MM.1S (cell line): ENCODE results near the gene CLDN19.

Source experiments
- DNase-seq: peaks from one replicate; pipeline ENCODE4 v3.0.0-alpha.2; 2015
- H2AFZ ChIP-seq: fragments of 300-600 bp; sonication (generic); 2 replicates; pipeline ENCODE4 v1.6.0; 2016; ENCODE audit warnings: antibody characterized with exemption, low read length
- H3F3A ChIP-seq: fragments of 300-600 bp; sonication (generic); 2 replicates; pipeline ENCODE4 v1.6.1; 2016; ENCODE audit warnings: mild to moderate bottlenecking, antibody characterized with exemption, low read length, moderate library complexity, mixed read lengths; ENCODE audit not compliant: insufficient read depth
- H3K27ac ChIP-seq: fragments of 300-600 bp; sonication (generic); 2 replicates; pipeline ENCODE4 v1.5.1; 2016; ENCODE audit warnings: mild to moderate bottlenecking, low read length
- H3K27me3 ChIP-seq: fragments of 300-600 bp; sonication (generic); replicated peaks from 2 replicates; pipeline ENCODE4 v1.6.0; 2016; ENCODE audit warnings: low read length; ENCODE audit not compliant: insufficient read depth
- H3K36me3 ChIP-seq: fragments of 300-600 bp; sonication (generic); replicated peaks from 2 replicates; pipeline ENCODE4 v1.6.1; 2016; ENCODE audit warnings: mild to moderate bottlenecking, low read length, mixed read lengths; ENCODE audit not compliant: insufficient read depth
- H3K4me1 ChIP-seq: fragments of 300-600 bp; sonication (generic); 2 replicates; pipeline ENCODE4 v1.6.1; 2016; ENCODE audit warnings: low read length, mixed read lengths
- H3K4me2 ChIP-seq: fragments of 300-600 bp; sonication (generic); 2 replicates; pipeline ENCODE4 v1.6.0; 2016; ENCODE audit warnings: low read depth, low read length
- H3K4me3 ChIP-seq: fragments of 300-600 bp; sonication (generic); 2 replicates; pipeline ENCODE4 v1.5.1; 2016; ENCODE audit warnings: low read length, mixed read lengths
- H3K79me2 ChIP-seq: fragments of 300-600 bp; sonication (generic); 2 replicates; pipeline ENCODE4 v1.6.1; 2016; ENCODE audit warnings: mixed run types, low read length, mixed read lengths
- H3K9ac ChIP-seq: fragments of 300-600 bp; sonication (generic); 2 replicates; pipeline ENCODE4 v1.6.1; 2016; ENCODE audit warnings: low read length, mixed read lengths
- H3K9me2 ChIP-seq: fragments of 300-600 bp; sonication (generic); replicated peaks from 2 replicates; pipeline ENCODE4 v1.6.1; 2016; ENCODE audit warnings: mild to moderate bottlenecking, low read length, mixed read lengths; ENCODE audit not compliant: insufficient read depth
- H3K9me3 ChIP-seq: fragments of 300-600 bp; sonication (generic); replicated peaks from 2 replicates; pipeline ENCODE4 v1.6.1; 2016; ENCODE audit warnings: mild to moderate bottlenecking, low read length, mixed read lengths; ENCODE audit not compliant: insufficient read depth
- H4K20me1 ChIP-seq: fragments of 300-600 bp; sonication (generic); 2 replicates; pipeline ENCODE4 v1.6.1; 2016; ENCODE audit warnings: mild to moderate bottlenecking, low read length, moderate library complexity, mixed read lengths; ENCODE audit not compliant: insufficient read depth
- EZH2 ChIP-seq: fragments of 300-600 bp; sonication (generic); optimal IDR thresholded peaks from 2 replicates; pipeline ENCODE3; 2017; ENCODE audit warnings: low read depth, mild to moderate bottlenecking, antibody characterized with exemption, low read length, mixed read lengths
- EZH2phosphoT487 ChIP-seq: fragments of 300-600 bp; sonication (generic); IDR thresholded peaks from 2 replicates; pipeline ENCODE4 v1.6.1; 2018; ENCODE audit warnings: antibody characterized with exemption, low read length
- TF ChIP-seq, protein P1 (sequence below): fragments of 300-600 bp; sonication (generic); IDR thresholded peaks from 2 replicates; pipeline ENCODE4 v1.5.1; 2016; ENCODE audit warnings: antibody characterized with exemption, low read length, mixed read lengths

CLDN19 gene

GRCh38 chr1:42735477-42736105, 4.4 kb downstream of the CLDN19 start:
- no peak overlapping the region for H3K4me2 ChIP-seq
- H3K9ac ChIP-seq, result no peak overlapping the region
- no peak for DNase-seq

GRCh38 chr1:42735056-42735455, 5.0 kb downstream of the CLDN19 start:
- Histone ChIP-seq H3K27me3 (no peaks in the 10 kb centered on the region), H3K9me2 (no peaks in the 10 kb centered on the region), H4K20me1 (no peaks in the 10 kb centered on the region), H3K36me3 (no peaks in the 10 kb centered on the region), H3K9me3 (no peaks in the 10 kb centered on the region), H3K4me2 (no peak overlapping the region), H3K9ac (no peak overlapping the region), H3F3A (no peaks in the 10 kb centered on the region), H2AFZ (no peak overlapping the region), H3K27ac (no peak overlapping the region), H3K79me2 (no peaks in the 10 kb centered on the region), H3K4me3 (no peak overlapping the region), H3K4me1 (no peaks in the 10 kb centered on the region)
- TF ChIP-seq EZH2 (no peak), EZH2phosphoT487 (no peak)
- TF ChIP-seq, protein P1, sequence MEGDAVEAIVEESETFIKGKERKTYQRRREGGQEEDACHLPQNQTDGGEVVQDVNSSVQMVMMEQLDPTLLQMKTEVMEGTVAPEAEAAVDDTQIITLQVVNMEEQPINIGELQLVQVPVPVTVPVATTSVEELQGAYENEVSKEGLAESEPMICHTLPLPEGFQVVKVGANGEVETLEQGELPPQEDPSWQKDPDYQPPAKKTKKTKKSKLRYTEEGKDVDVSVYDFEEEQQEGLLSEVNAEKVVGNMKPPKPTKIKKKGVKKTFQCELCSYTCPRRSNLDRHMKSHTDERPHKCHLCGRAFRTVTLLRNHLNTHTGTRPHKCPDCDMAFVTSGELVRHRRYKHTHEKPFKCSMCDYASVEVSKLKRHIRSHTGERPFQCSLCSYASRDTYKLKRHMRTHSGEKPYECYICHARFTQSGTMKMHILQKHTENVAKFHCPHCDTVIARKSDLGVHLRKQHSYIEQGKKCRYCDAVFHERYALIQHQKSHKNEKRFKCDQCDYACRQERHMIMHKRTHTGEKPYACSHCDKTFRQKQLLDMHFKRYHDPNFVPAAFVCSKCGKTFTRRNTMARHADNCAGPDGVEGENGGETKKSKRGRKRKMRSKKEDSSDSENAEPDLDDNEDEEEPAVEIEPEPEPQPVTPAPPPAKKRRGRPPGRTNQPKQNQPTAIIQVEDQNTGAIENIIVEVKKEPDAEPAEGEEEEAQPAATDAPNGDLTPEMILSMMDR, result no peak
- DNase-seq, result no peak

More at GRCh38 chr1:42735477-42736105, 4.4 kb downstream of the CLDN19 start:
- Histone ChIP-seq H3K27me3 (no peaks in the 10 kb centered on the region), H2AFZ (no peak overlapping the region), H4K20me1 (no peaks in the 10 kb centered on the region), H3K36me3 (no peaks in the 10 kb centered on the region), H3K9me3 (no peaks in the 10 kb centered on the region), H3K79me2 (no peaks in the 10 kb centered on the region), H3K9me2 (no peaks in the 10 kb centered on the region), H3K27ac (no peak overlapping the region), H3K4me3 (no peak overlapping the region), H3F3A (no peaks in the 10 kb centered on the region), H3K4me1 (no peaks in the 10 kb centered on the region)
- TF ChIP-seq EZH2phosphoT487 (no peak), EZH2 (no peak)
- TF ChIP-seq, protein P1, result no peak

DNA sequence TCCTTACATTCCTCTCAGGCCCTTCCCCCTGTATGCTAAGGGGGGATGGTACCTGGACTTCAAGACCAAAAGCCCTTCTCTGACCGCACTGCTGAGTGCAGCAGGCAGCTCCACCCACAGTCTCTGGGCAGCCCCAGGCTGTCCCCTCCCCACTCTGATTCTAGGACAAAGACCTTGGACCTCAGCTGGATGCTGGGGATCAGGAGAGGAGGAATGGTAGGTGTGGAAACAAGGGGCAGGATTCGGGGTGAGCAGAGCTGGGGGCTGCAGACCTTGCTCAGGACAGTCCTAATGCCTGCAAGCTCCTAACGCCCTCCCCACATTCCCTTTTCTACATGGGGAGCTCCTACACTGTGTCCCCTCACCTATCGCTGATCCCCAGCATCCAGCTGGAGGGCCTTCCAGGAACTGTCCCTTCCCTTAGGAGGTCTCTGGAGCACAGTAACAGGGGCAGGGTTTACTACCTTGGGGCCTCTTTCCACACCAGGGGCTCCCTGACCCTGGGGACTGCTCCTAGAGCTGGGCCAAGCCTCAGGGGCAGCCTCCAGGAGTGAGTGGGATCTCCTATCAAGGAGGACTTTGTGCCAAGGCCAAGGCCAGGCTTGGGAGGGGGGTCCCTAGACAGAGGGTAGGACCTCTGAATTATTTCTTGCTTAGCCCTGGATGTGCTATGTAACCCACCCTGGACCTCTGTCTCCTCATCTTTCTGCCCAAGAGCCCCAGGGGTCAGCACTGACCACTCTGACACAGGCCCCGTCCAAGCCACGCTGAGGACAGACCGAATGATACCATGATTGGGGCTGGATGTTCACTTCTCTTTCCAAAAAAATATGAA, 5.6 kb downstream of the CLDN19 start:
- no peak overlapping the region for H3K27ac ChIP-seq
- H3K27me3 ChIP-seq, result no peaks in the 10 kb centered on the region
- H3K36me3 ChIP-seq, result no peaks in the 10 kb centered on the region
- no peak overlapping the region for H3K4me2 ChIP-seq
- H4K20me1 ChIP-seq, result no peaks in the 10 kb centered on the region
- no peaks in the 10 kb centered on the region for H3K79me2 ChIP-seq
- no peak overlapping the region for H3K4me3 ChIP-seq
- TF ChIP-seq, protein P1, result no peak
- TF ChIP-seq EZH2 (no peak), EZH2phosphoT487 (no peak)
- no peak for DNase-seq
- H3K9me2 ChIP-seq, result no peaks in the 10 kb centered on the region
- no peaks in the 10 kb centered on the region for H3F3A ChIP-seq
- no peak overlapping the region for H3K9ac ChIP-seq
- no peaks in the 10 kb centered on the region for H3K9me3 ChIP-seq
- no peak overlapping the region for H2AFZ ChIP-seq
- no peaks in the 10 kb centered on the region for H3K4me1 ChIP-seq
